Inferior parietal cortex (tissue), 1 donor: Measurements from ENCODE around the gene SPRN.
"Not testable (repeated sequence)": the region's sequence is repeated elsewhere in the genome, so short reads cannot be mapped to it uniquely, and the experiment has no call there.

ENCODE experiments used
- DNase-seq: peaks from one replicate; pipeline ENCODE4 v3.0.0-alpha.2; 2016; ENCODE audit errors: extremely low spot score

Gene SPRN, protein sequence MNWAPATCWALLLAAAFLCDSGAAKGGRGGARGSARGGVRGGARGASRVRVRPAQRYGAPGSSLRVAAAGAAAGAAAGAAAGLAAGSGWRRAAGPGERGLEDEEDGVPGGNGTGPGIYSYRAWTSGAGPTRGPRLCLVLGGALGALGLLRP

DNA sequence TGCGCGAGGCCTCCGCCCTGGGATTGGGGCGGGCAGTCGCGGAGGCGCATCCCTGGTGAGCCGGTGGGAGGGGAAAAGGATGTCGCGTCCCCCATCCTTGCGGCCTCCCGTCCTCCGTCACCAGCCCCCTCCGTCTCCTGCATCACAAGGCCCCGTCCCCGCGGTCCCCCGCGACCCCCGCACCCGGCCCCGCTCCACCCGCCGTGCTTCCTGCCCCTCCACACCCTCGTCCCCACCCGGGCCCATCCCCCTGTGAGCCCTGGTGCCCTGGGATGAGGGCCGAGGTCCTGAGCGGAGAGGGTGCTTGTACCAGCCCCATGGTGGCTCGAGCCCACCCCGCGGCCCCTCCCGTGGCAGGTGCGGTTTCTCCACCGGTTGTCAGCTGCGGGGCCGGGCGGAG is at the start of gene SPRN:
TSS of gene SPRN (minus strand) at position 25 of the 400 bp plus-strand sequence. CDS start 944 bp downstream, outside the sequence.
- DNase-seq: not testable (repeated sequence)

DNA sequence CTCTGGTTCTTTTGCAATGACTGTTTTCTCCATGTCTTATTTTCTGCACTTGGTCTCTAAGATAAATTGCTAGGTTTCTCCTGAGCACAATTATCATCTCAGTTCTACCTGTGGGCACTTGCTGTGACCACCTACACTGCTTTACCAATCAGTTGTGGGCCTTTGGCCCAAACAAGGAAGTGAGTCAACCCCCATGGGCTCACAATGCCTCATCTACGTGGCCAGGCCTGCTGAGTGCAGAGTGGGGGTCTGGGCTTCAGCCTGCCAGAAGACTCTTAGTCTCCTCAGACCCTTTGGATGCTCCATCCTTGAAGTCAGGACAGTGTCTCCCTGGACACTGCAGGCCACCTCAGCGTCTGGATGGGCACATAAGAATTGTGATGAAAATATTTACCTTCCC is 49.6 kb upstream of the SPRN start:
- DNase-seq: no peak

- no peak for DNase-seq
Measured at GRCh38 chr10:133473270-133473669, 48.8 kb upstream of the SPRN start.

- DNase-seq: no peak
Measured at GRCh38 chr10:133471300-133472109, 47.1 kb upstream of the SPRN start.

- not testable (repeated sequence) for DNase-seq
Measured at GRCh38 chr10:133469205-133469604, 44.8 kb upstream of the SPRN start.

GRCh38 chr10:133467286-133467911 is 43.0 kb upstream of the SPRN start:
- DNase-seq: no peak

DNA sequence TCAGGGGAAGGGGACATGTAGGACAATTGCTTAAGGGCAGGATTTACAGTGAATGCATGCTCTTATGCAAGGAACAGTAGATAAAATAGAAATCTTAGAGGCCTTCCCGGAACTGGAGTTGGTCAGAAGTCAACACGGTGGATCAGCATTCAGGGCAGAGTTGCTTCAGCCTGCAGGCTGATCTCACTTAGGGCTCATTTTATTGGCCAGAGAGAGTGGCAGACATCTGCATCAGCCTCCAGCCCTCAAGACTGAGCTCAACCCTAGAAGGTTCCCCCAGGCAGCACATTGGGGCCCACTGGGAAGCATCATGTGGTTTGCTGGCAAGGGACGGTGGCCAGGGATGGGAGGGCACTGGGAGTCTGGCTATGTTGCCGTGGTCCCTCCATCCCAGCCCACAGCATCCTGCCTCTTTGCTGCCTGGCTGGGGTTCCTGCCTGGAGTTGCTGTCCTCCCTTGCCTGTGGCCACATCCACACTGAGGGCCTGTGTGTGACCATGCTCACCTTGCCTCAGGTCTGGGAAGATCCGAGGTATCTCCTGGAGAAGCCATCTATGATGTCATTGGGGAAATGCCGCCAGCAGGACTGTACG is 42.4 kb upstream of the SPRN start:
- no peak for DNase-seq

- DNase-seq: no peak
Measured at GRCh38 chr10:133465950-133466474, 41.6 kb upstream of the SPRN start.

GRCh38 chr10:133465191-133465949 is 40.9 kb upstream of the SPRN start:
- no peak for DNase-seq

DNA sequence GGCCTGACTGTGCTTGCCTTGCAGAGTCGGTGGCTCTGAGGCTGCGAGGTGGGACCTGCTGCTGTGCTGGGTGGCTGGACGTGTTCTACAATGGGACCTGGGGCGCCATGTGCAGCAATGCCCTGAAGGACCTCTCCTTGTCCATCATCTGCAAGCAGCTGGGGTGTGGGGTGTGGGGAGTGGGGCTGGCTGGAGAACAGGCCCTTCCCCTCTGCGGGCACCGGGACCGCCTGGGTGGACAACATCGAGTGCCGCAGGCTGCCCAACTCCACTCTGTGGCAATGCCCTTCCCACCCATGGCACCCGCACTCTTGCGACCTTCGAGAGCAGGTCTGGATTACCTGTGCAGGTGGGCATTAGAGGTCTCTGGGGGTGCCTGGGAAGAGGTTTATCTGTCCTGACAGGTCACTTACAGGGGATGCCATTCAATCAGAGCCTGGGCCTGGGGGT is 40.2 kb upstream of the SPRN start:
- no peak for DNase-seq

DNA sequence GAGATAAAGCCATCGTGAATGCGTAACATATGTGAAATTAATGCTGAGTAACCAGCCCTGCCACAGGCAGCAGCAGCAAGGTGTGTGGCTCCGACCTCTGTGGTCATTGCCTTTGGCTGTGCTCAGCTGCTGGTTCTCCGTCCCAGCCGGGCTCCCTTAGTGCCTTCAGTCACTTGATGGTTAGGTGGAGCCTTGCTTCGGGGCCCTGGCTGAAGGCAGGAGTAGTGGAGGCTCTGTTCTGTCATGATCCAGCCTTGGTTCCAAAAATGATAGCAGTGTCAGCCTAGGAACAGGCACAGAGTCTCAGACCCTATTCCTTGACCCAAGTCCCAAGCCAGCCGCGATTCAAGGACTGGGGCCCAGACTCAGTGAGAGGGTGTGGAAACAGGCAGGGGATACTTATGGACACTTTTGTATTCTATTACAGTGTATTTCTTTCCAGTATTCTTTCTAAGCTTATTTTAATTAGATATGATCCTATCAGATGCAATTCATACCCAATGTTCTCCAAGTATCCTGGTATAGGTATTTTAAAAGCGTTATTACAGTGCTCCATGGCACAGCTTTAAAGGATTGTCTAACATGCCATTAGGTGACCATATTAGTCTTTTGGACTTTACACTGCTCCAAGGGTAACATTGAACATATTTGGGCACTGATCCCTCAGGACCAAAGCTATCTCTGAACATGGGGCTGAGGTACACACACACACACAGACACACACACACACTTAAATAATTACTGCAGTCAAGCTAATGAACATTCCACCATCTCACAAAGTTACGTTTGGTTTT is 38.3 kb upstream of the SPRN start:
- no peak for DNase-seq

GRCh38 chr10:133461841-133462240 is 37.4 kb upstream of the SPRN start:
- DNase-seq: no peak

DNA sequence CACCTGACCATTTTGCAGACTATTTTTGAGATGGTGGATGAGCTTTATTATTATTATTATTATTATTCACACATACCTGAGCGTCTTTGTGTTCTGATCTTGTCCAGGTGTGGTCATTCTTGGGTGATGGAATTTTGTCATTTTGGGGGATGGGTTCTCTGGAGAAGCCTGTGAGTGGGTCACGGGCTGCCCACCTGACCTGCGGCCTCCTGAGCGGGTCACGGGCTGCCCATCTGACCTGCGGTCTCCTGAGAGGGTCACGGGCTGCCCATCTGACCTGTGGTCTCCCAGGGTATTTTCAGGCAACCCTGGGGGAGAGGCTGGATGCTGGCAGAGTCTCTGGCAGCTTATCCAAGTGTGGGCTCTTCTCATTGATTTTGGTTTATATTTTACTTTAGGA is 36.6 kb upstream of the SPRN start:
- DNase-seq: no peak

DNA sequence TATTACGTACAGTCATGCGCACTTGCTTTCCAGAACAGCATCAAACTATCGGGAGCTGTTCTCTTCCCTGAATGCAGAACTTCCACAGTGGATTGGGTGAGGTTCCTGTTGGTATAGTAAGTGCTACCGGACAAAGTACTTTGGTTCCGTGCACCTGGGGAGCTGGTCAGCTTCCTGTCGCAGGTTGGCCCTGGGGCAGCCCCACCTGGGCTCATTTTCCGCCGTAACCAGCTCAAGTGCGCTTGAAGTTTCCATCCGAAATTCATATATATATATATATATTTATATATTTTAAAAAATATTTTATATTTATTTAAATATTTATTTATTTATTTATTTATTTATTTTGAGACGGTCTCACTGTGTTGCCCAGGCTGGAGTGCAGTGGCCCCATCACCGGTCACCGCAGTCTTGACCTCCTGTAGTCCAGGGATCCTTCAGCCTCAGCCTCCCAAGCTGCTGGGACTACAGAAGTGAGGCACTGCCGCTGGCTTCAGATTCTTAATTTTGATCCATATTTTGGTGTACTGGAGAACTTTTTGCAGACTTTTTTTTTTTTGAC is 35.9 kb upstream of the SPRN start:
- no peak for DNase-seq

- no peak for DNase-seq
Measured at GRCh38 chr10:133459454-133460207, 35.2 kb upstream of the SPRN start.

DNA sequence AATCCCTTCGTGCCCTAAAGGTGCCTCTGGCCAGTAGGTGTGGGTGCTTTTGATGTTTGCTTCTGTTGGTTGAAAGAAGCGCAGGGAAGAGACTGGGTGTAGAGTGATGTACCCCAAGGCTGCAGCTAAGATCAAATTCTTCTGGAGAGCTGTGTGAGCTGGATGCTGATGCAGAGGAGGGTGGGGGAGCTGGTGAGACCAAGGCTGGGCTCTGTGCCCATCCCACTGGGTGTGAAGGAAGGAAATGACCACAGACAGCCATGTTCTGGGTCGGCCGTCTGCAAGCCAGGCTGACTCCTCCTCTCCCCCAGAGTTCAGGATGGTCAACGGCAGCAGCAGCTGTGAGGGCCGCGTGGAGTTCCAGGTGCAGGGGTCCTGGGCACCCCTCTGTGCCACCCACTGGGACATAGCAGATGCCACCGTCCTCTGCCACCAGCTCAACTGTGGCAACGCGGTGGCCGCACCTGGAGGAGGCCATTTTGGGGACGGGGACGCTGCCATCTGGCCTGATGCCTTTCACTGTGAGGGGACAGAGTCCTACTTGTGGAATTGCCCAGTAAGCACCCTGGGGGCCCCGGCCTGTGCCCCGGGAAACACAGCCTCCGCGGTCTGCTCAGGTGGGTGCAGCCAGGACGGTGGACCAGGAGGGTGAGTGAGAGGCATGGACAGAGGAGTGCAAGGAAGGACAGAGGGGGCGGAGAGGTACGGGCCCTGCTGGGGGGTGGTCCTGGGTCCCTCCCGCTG is 34.5 kb upstream of the SPRN start:
- no peak for DNase-seq

DNA sequence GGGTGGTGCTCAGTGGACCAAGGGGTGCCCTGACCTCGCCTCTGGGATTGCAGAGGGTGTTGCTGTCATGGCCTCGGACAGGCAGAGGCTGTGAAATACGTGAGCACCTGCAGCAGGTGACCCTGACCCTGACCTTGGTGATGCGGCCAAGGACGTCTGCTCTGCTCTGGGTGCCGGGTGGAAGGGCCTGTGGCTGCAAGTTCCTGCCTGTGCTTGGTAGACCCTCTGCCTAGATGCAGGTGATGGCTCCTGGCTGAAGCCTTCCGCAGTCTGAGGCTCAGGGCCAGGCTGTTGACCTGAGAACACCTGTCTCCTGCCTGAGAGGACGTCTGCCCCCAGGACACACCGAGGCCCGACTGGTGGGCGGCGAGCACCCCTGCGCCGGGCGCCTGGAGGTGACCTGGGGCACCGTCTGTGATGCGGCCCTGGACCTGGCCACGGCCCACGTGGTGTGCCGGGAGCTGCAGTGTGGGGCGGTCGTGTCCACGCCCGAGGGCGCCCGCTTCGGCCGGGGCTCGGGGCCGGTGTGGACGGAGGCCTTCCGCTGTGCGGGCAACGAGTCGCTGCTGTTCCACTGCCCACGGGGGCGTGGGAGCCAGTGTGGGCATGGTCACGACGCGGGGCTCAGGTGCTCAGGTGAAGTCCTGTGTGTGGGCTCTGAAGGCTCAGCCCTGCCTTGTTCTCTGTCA is 33.7 kb upstream of the SPRN start:
- no peak for DNase-seq

- DNase-seq: no peak
Measured at GRCh38 chr10:133457100-133457841, 32.8 kb upstream of the SPRN start.
